ENCODE data around the gene DRG1.
"Not testable (repeated sequence)": the region's sequence is repeated elsewhere in the genome, so short reads cannot be mapped to it uniquely, and the experiment has no call there.

DRG1 gene

DNA sequence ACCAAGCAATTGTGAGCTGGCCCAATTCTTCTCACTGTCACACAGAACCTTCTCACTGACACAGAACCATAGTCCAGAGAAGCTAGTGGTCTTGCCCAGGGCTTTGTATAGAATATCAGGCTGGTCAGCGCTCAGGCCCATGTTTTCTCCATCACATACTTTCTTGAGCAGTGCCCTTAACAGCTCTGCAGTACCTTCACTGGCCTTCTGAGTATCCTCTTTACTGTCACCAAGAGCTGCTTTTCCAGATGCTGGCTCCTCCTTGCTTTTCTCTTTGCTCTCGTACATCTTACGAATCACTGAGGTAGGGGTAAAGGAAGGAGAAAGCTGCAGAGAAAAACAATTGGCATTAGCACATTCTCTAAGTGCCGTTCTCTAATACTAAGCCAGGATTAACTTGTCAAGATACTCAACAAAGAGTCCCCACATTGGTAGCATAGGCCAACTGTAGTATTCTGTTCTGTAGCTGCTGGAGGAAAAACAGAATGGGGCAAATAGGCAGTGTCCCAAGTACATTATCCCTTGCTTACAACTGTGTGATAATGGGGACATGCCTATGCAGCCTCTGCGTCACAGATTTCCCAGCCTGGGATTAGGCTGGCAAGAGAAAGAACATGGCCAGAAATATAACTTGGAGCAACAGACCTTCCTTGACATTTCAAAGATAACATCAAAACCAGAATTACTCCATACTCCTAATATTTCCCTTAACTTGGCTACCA lies 43.5 kb downstream of the DRG1 start:
- DNase-seq (ENCODE audit: low read depth, low spot score): no peak

DNA sequence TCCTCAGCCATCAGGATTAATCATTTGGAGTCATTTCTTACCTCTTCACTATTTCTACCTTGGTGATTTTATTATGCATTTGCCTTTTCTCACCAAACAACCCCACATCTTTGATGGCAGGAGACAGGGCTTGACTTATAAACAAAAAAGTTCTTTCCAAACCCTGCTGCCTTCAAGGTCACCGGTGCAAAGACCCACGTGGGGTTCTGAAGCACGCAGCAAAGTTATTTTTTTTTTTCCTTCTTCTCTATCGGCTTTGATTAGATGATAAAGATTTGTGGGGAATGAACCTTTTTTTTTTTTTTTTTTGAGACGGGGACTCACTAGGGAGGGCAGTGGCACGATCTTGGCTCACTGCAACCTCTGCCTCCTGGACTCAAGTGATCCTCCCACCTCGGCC lies 44.1 kb downstream of the DRG1 start:
- no peak for DNase-seq (ENCODE audit: low read depth, low spot score)

DNA sequence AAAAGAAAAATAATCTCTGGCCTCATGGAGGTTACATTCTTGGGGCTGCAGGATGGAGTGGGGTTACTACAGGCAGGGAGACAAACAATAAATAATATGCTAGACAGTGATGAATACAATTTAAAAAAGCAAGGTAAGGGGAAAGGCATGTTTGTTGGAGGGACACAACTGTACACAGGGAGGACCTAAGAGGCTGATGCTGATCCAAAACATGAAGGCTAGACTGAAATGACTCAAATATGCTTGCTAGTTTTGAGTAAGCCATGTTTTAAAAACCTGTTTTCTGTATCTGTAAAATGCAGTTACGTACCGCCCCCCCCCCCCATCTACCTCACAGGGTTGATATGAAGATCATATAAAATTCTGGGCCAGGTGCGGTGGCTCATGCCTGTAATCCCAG lies 46.2 kb downstream of the DRG1 start:
- DNase-seq (ENCODE audit: low read depth, low spot score): no peak

DNA sequence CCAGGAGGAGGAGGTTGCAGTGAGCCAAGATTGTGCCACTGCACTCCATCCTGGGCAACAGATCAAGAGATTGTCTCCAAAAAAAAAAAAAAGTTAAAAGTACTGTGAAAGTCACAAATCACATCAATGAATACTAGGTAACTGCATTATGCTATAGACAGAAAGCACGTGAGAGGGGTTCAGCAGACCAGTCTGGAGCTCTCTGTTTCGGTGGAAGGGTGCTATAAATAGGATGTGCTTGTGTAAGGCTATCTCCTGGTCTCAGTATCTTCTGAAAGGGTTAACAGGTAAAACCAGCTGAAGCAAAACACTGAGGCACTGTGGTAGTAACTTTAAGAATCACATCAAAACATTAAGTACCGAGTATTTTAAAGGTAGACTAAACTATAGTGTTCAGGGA lies 46.8 kb downstream of the DRG1 start:
- no peak for DNase-seq (ENCODE audit: low read depth, low spot score)

DNA sequence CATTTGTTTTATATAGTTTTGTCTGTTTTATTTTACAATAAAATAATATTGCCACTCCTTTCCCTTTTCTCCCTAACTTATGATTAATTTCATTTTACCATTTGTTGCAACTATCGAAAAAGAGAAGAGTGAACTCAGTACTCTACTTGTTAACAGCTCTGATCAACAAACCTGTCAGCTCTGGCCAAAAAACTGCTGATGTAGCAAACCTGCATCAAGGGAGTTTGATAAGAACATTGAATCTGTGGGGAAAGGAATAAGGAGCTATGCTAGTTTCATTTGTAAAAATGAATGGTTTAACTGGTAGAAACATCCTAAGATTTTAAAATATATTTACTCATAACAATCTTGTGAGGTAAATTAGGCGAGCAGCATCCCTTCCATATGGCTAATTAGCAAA lies 47.4 kb downstream of the DRG1 start:
- no peak for DNase-seq (ENCODE audit: low read depth, low spot score)

DNA sequence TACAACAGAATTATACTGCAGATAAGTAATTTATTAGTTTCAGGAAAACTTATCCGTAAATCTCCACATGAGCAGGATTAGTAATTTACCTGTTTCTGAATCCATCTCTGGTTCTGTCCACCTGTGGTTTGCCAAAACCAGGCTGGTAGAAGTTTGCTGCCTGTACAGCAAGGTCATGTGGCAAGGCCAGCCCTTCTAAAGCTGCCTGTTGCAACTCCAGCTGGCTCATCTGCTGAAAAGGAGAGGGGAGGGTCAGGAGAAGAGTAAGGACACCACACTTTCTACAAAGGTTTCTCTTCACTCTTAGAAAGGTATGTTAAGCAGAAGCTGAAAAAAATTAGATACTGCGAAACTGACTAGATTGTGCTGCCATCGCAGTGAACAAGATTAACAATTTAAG lies 47.9 kb downstream of the DRG1 start:
- no peak for DNase-seq (ENCODE audit: low read depth, low spot score)

DNA sequence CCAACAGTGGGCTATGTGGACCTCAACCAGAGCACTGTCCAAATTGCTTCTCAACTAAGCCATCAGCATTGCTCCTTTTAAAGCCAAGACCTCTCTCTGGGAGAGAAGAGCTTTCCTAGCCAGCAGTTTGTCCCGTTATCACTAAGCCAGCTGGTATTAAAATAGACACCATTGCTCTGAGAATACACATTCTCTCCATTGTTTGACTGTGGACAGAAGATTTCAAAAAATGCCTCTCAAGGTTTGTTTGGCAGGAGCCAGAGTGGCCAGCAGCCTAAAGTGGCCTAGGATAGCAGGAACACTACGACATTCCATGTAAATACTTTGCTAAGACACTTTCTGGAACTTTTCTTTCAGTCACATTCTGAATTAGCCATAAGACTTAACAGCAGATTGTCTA lies 49.0 kb downstream of the DRG1 start:
- no peak for DNase-seq (ENCODE audit: low read depth, low spot score)

DNA sequence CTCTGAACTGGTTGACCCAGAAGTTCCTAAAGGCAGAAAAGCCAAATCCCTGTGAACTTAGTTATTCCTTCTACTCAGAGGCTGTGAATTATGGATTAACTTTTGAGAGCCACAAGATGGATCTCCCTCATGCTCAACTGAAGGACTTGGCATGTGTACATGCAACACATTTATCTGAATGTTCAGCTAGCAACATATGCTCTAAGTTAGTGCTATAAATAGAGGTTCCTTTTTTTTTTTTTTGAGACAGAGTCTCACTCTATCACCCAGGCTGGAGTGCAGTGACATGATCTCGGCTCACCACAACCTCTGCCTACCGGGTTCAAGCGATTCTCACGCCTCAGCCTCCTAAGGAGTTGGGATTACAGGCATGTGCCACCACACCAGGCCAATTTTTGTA lies 50.1 kb downstream of the DRG1 start:
- no peak for DNase-seq (ENCODE audit: low read depth, low spot score)

DNA sequence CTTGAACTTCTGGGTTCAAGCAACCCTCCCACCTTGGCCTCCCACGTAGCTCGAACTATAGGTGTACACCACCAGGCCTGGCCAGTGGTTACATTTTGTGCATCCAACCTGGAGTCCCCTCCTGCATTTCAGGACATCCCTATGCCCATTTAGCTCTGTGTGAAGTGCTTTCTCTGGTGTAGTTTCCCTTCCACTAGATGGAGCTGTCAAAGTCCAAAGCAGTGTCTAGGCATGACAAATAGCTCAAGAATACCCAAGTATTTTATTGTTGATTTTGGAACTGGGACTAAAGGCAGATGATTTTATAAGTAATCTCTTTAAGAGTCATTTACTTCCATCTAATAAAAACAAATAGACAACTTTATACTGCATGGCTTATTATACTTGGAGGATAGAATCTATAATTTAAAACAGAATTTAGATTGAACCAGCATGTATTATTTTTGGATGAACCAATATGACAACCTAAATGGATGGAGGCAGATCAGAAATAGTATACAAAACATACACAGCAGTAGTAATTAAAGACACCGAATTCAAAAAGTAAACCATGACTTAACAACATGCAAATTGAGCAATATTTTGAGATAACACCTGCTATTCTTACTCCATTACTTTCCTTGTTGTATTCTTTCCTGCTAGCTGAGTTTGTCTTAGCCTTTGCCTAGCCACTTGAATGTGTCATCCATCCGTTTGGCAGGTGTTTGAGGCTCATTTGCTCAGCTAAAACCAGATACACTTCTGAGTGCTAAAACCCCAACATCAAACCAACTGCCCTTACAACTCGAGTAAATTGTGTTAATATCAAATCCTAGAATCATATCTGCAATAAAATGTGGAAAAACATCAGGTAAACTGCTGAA lies 52.5 kb downstream of the DRG1 start:
- no peak for DNase-seq (ENCODE audit: low read depth, low spot score)

DNA sequence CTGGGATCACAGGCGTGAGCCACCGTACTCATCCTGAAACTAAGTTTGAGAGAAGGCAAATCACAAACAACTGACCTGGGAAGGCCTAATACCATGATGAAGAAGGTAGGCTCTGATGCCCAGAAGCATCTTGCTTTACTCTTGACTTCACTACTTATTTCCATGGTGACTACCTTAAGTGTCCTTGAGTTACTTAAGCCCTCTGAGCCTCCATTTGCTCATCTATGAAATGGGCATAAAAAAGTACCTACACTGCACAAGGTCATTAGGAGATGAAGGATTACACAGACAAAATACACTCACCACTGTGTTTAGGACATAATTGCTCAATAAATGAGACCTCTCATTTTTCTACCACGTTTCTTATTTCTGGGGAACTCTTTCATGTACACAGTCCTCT lies 62.3 kb downstream of the DRG1 start:
- no peak for DNase-seq (ENCODE audit: low read depth, low spot score)

DNA sequence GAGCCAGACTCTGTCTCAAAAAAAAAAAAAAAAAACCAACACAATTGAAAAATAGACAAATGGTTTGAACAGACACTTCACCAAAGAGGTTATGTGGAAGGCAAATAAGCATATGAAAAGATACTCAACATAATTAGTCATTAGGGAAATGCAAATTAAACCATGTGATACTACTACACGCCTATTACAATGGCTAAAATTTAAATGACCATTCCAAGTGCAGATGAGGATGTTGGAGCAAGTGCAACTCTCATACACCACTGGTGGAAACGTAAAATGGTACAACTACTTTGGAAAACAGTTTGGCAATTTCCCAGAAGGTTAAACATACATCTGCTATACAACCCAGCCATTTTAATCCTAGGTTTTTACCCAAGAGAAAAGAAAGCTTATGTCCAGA lies 65.9 kb downstream of the DRG1 start:
- no peak for DNase-seq (ENCODE audit: low read depth, low spot score)

DNA sequence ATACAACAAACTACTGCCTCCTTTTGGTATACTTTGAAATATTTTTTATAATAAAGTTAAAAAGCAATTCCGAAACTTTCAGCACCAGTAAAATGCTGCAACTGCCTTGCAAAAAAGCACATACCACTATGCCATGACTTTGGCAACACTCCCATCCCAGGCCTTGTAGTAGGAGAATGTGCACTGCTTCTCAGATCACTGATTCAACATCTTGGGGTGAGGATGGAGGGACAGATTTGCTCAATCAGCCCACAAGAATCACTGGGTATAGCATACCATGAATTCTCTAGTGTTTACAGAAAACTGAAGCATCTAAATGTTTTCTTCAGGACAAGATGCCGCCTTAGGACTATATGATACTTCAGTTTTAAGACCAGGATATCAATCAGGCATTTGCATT lies 75.3 kb downstream of the DRG1 start:
- DNase-seq (ENCODE audit: low read depth, low spot score): no peak

DNA sequence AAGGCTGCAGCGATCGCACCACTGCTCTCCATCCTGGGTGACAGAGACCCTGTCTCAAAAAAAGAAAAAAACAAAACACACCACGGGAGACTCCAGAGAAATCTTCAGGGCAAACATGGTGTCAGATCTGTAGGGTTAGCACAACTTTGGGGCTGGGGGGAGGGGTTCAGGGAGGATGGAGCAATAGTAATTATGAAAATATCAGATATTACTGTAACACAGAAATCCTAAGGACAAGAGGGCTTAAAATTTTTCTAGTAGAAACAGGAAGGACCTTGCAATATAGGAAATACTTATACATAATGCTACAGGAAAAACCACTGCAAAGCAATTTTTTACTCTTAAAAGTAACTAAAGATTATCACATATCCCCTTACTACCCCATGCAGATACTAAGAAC lies 76.4 kb downstream of the DRG1 start:
- no peak for DNase-seq (ENCODE audit: low read depth, low spot score)

DNA sequence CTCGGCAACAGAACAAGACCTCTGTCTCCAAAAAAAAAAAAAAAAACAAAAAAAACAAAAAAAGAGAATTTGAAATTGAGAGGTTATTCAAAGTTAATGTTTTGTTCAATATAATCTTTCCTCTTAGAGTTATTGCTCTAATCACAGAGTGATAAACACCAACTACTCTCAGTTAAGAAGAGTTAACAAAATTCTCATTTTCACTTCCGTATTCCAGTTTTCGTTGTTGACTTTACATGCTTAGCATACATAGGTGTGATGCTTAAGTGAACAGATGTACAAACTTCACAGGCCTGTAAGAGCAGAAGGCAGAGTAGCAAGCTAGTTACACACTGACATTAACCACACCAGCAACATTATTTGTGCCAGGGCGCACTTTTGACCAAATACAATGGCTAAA lies 77.9 kb downstream of the DRG1 start:
- DNase-seq (ENCODE audit: low read depth, low spot score): no peak

DNA sequence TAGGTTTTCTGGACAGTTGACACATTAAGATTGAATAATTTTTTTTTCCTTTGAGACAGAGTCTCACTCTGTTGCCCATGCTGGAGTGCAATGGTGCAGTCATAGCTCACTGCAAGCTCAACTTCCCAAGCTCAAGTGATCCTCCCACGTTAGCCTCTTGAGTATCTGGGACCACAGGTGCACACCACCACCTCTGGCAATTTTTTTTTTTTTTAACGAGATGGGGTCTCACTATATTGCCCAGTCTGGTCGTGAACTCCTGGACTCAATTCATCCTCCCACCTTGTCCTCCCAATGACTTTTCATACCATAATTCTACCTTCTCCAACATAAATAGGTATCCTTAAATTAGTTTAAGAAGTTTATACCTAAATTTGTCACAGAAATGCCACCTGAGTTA lies 81.7 kb downstream of the DRG1 start:
- no peak for DNase-seq (ENCODE audit: low read depth, low spot score)

DNA sequence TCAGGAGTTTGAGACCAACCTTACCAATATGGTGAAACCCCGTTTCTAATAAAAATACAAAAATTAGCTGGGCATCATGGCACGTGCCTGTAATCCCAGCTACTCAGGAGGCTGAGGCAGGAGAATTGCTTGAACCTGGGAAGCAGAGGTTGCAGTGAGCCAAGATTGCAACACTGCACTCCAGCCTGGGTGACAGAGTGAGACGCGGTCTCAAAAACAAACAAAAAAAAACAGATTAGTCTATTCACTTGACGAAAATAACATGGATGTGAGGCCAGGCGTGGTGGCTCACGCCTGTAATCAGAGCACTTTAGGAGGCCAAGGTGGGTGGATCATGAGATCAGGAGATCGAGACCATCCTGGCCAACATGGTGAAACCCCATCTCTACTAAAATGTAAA lies 83.1 kb downstream of the DRG1 start:
- DNase-seq (ENCODE audit: low read depth, low spot score): not testable (repeated sequence)

Data from activated CD4-positive, CD25-positive, alpha-beta regulatory T cell treated with anti-CD3 and anti-CD28 coated beads, Interleukin-2, amount 50 U/mL, for 16 hours (primary cell).